GM12801 (cell line): ENCODE data around the gene SLC17A9.

Experiments
- CTCF ChIP-seq: IDR thresholded peaks from one replicate; pipeline ENCODE4 v1.5.1; 2011; ENCODE audit warnings: control low read depth; ENCODE audit not compliant: insufficient read length; ENCODE audit errors: extremely low read depth

Gene SLC17A9

GRCh38 chr20:62951143-62951895 lies 1.2 kb upstream of the SLC17A9 start:
- TF ChIP-seq CTCF, result no peak

- TF ChIP-seq CTCF, result no peak
Measured at GRCh38 chr20:62951896-62952372, 575 bp upstream of the SLC17A9 start.

GRCh38 chr20:62952968-62953838 lies 694 bp downstream of the SLC17A9 start:
- TF ChIP-seq CTCF, result no peak

GRCh38 chr20:62953839-62954703 lies 1.6 kb downstream of the SLC17A9 start:
- TF ChIP-seq CTCF, result no peak

GRCh38 chr20:62955519-62956386 lies 3.2 kb downstream of the SLC17A9 start:
- no peak for TF ChIP-seq CTCF

- TF ChIP-seq CTCF, result no peak
Measured at GRCh38 chr20:62956387-62957135, 4.1 kb downstream of the SLC17A9 start.
